GM12878 (cell line): ENCODE measurements around the gene KRTAP2-1. TPM values are rescaled to one million over a fixed set of nuclear protein-coding genes. Genes with fewer than 3 reads are reported as not detected.
"Not testable (repeated sequence)": the region's sequence is repeated elsewhere in the genome, so short reads cannot be mapped to it uniquely, and the experiment has no call there.

Source experiments
- ATAC-seq: fragments of 200-7000 bp; cut with Tn5 transposase; 3 replicates; pipeline ENCODE4 v1.9.1; 2020; ENCODE audit warnings: mild to moderate bottlenecking, moderate library complexity
- BruUV-seq: library from RNA; stranded (reverse); fragments of 400-500 nt; replicated peaks from 2 replicates; lab custom pipeline; 2021; lab: Mats Ljungman, UMichigan
- CTCF ChIA-PET: fragments of 300-600 bp; sonication (Branson Sonifier 250); formaldehyde crosslinking; extraction: SDS; loops from one replicate; lab custom pipeline; 2021; ENCODE audit warnings: inconsistent platforms; lab: Yijun Ruan, JAX
- POLR2A ChIA-PET: fragments of 350-600 bp; formaldehyde crosslinking; extraction: SDS; loops from one replicate; lab custom pipeline; 2021; ENCODE audit warnings: inconsistent platforms; lab: Charles Lee
- RAD21 ChIA-PET: fragments of 300-600 bp; sonication (Branson Sonifier 250); formaldehyde crosslinking; loops from one replicate; lab custom pipeline; 2023; ENCODE audit warnings: antibody characterized with exemption; ENCODE audit not compliant: unreplicated experiment; lab: Charles Lee
- SMC1A ChIA-PET: fragments of 300-600 bp; sonication (Branson Sonifier 250); formaldehyde crosslinking; loops from one replicate; lab custom pipeline; 2023; ENCODE audit not compliant: unreplicated experiment, uncharacterized antibody; lab: Charles Lee
- DNase-seq: peaks from one replicate; pipeline ENCODE4 v3.0.0-alpha.2; 2011; ENCODE audit warnings: low read depth, low spot score
- FAIRE-seq: peaks from 3 replicates; lab custom pipeline; 2011; peaks lifted over from hg19 to GRCh38; lab: Jason Lieb, UNC
- H2AFZ ChIP-seq: 2 replicates; pipeline ENCODE4 v1.6.0; 2011; ENCODE audit warnings: low read depth, low read length, control low read depth; ENCODE audit not compliant: control insufficient read depth
- H3K27ac ChIP-seq: 2 replicates; pipeline ENCODE4 v1.5.1; 2011; ENCODE audit warnings: control low read depth; ENCODE audit not compliant: control insufficient read depth, insufficient read depth
- H3K27me3 ChIP-seq, 2 experiments: replicated peaks in 1 of 2; 2 replicates each; pipeline versions ENCODE4 v1.6.0 to v1.6.1; 2011; ENCODE audit warnings: low read length in 1 of 2; ENCODE audit not compliant: control insufficient read depth in 2 of 2, insufficient read depth in 2 of 2
- H3K36me3 ChIP-seq, 2 experiments: 2 replicates each; pipeline ENCODE4 v1.5.1; 2011; ENCODE audit warnings: low read length in 1 of 2; ENCODE audit not compliant: control insufficient read depth in 2 of 2, insufficient read depth in 2 of 2
- H3K4me1 ChIP-seq: 2 replicates; pipeline ENCODE4 v1.6.1; 2011; ENCODE audit warnings: mild to moderate bottlenecking, low read length, moderate library complexity, mixed read lengths; ENCODE audit not compliant: control insufficient read depth, insufficient read depth
- H3K4me2 ChIP-seq: 2 replicates; pipeline ENCODE4 v1.6.0; 2011; ENCODE audit warnings: control low read depth; ENCODE audit not compliant: control insufficient read depth, insufficient read depth
- H3K4me3 ChIP-seq: fragments of 200-600 bp; sonication (generic); 2 replicates; pipeline ENCODE4 v1.5.1; 2016
- H3K79me2 ChIP-seq: 2 replicates; pipeline ENCODE4 v1.6.0; 2011; ENCODE audit warnings: low read length; ENCODE audit not compliant: control insufficient read depth, insufficient read depth
- H3K9ac ChIP-seq: 2 replicates; pipeline ENCODE4 v1.8.0; 2011; ENCODE audit warnings: low read length, control low read depth, mixed read lengths; ENCODE audit not compliant: control insufficient read depth, insufficient read depth
- H3K9me3 ChIP-seq: replicated peaks from 3 replicates; pipeline ENCODE4 v1.5.1; 2011; ENCODE audit warnings: mild to moderate bottlenecking, low read length; ENCODE audit not compliant: control insufficient read depth, insufficient read depth
- H4K20me1 ChIP-seq: 2 replicates; pipeline ENCODE4 v1.6.0; 2011; ENCODE audit not compliant: control insufficient read depth, insufficient read depth
- BACH1 ChIP-seq: fragments of 450-650 bp; IDR thresholded peaks from 2 replicates; pipeline ENCODE4 v1.6.1; 2017; ENCODE audit warnings: mild to moderate bottlenecking, borderline replicate concordance
- CREM ChIP-seq: IDR thresholded peaks from 2 replicates; pipeline ENCODE4 v1.6.1; 2014; ENCODE audit warnings: antibody characterized with exemption, low read depth
- NBN ChIP-seq: fragments of 450-650 bp; IDR thresholded peaks from 2 replicates; pipeline ENCODE4 v1.6.1; 2016
- PBX3 ChIP-seq: IDR thresholded peaks from 2 replicates; pipeline ENCODE4 v1.6.1; 2011; ENCODE audit warnings: mild to moderate bottlenecking, low read depth, low read length, moderate library complexity; ENCODE audit not compliant: insufficient replicate concordance
- STAT3 ChIP-seq: IDR thresholded peaks from 2 replicates; pipeline ENCODE4 v1.6.1; 2011; ENCODE audit warnings: low read depth, low read length, improper control_type of control experiment
- YBX1 ChIP-seq: fragments of 450-650 bp; IDR thresholded peaks from 2 replicates; pipeline ENCODE4 v1.6.1; 2016; ENCODE audit warnings: antibody characterized with exemption
- WGBS: methylation state at CpG from one replicate; pipeline ENCODE4 v1.1.6; 2016; ENCODE audit warnings: low lambda C conversion rate; ENCODE audit not compliant: insufficient replicate concordance, insufficient coverage; ENCODE audit errors: missing lambda C conversion rate; 5-methylcytosine and 5-hydroxymethylcytosine counted together
- in situ Hi-C: fragments of 300-500 bp; cut with MboI; formaldehyde crosslinking; loops from 9 replicates; pipeline ENCODE4 v1.14.3; 2018; ENCODE audit warnings: mixed read lengths
- intact Hi-C: fragments of 100-400 bp; cut with micrococcal nuclease; formaldehyde crosslinking; loops from one replicate; pipeline ENCODE4 v1.14.2; 2022; ENCODE audit not compliant: unreplicated experiment
- polyA plus RNA-seq, 11 experiments: library from polyadenylated mRNA; depleted of rRNA in 4 of 11; unstranded in 6 of 11; stranded (reverse) in 5 of 11; fragments of >200 nt; fragmentation: Nextera tagmentation in 4 of 11; fragmentation: Illumina TruSeq in 1 of 11; extraction: Ambion mirVana in 4 of 11; extraction: Trizol in 1 of 11; gene quantifications; 1 replicate in 1 of 11; 2 replicates in 10 of 11; pipeline versions ENCODE4 v1.2.1 to v1.2.3, GENCODE V29; 2011 to 2016; ENCODE audit warnings: inconsistent platforms in 2 of 11, missing spikeins in 2 of 11, low read depth in 1 of 11
- total RNA-seq, 4 experiments: library from RNA; depleted of rRNA in 3 of 4; stranded (reverse); fragments of >200 nt in 3 of 4; fragmentation: Illumina TruSeq in 1 of 4; extraction: Trizol in 1 of 4; gene quantifications; 2 replicates each; pipeline versions ENCODE4 v1.2.1 to v1.2.3, GENCODE V29; 2013 to 2021
- TF ChIP-seq, protein P1 (sequence below): IDR thresholded peaks from 2 replicates; pipeline ENCODE4 v1.6.1; 2011; ENCODE audit warnings: borderline replicate concordance, low read depth, mild to moderate bottlenecking, moderate library complexity, low read length; ENCODE audit not compliant: insufficient read depth, poor library complexity, severe bottlenecking

The KRTAP2-1 gene
- total and polyA plus RNA-seq, 10 of the 15 experiments (the other 5 are each of a cell fraction or from before 2014, with no cell fraction given) = not detected

DNA sequence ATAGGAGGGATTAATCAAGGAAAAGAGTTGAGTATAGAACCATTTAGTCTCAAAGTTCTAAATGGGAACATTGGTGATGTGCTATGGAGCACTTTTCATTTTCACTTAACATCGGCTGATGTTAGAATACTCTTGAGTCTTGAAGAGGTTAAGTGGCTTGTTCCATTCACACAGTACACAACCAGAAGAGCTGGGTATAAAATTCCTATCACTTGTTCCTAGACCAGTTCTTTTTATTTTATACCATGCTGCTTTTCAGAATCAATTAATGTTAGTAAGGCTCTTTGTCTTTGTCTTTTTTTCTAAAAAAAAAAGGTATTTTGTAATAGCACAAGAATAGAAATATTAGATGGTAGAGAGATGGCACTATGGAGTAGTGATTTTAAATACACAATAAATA is 4.2 kb downstream of the KRTAP2-1 start:
- ChIA-PET POLR2A (no interaction called here), CTCF (interaction anchor here (0.7 kb wide), 1 partner anchor 617 kb away, joined by 3 read pairs; no protein-coding TSS in a partner anchor)
- no peaks in the 10 kb centered on the region for H3K4me1 ChIP-seq

GRCh38 chr17:41040783-41041571 is 6.1 kb downstream of the KRTAP2-1 start, which contains the start of gene KRTAP1-1:
TSS of gene KRTAP1-1 (minus strand) at chr17:41041450. CDS start at chr17:41041397, 53 bp downstream.
- POLR2A ChIA-PET, CTCF ChIA-PET, H3K9ac ChIP-seq, H3K36me3 ChIP-seq, SMC1A ChIA-PET, H3K27me3 ChIP-seq, RAD21 ChIA-PET, DNase-seq, intact Hi-C loops, H3K4me2 ChIP-seq, FAIRE-seq, in situ Hi-C loops, H3K79me2 ChIP-seq, H3K9me3 ChIP-seq, BruUV-seq, H3K4me3 ChIP-seq, H4K20me1 ChIP-seq, ATAC-seq, H3K4me1 ChIP-seq, H3K27ac ChIP-seq, H2AFZ ChIP-seq: not testable (repeated sequence)
- WGBS = 26% methylated on average over 14 of the region's 14 CpGs

More for the DNA sequence above, 4.2 kb downstream of the KRTAP2-1 start:
- in situ Hi-C loops (no loop called here), intact Hi-C loops (no loop called here)
- H3K27ac ChIP-seq = no peak overlapping the region
- no peak for DNase-seq
- TF ChIP-seq, protein P1, sequence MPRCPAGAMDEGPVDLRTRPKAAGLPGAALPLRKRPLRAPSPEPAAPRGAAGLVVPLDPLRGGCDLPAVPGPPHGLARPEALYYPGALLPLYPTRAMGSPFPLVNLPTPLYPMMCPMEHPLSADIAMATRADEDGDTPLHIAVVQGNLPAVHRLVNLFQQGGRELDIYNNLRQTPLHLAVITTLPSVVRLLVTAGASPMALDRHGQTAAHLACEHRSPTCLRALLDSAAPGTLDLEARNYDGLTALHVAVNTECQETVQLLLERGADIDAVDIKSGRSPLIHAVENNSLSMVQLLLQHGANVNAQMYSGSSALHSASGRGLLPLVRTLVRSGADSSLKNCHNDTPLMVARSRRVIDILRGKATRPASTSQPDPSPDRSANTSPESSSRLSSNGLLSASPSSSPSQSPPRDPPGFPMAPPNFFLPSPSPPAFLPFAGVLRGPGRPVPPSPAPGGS = no peak
- TF ChIP-seq NBN = no peak
- TF ChIP-seq YBX1 = no peak
- TF ChIP-seq PBX3 = no peak
- no peak for TF ChIP-seq STAT3
- no peak for TF ChIP-seq BACH1
- no peak for TF ChIP-seq CREM
- no peaks in the 10 kb centered on the region; a peak in 1 of 4 replicates for H3K27me3 ChIP-seq
- FAIRE-seq = no peak
- H3K9me3 ChIP-seq = no peaks in the 10 kb centered on the region
- H3K4me3 ChIP-seq = no peak overlapping the region
- no peak overlapping the region for H2AFZ ChIP-seq
- SMC1A ChIA-PET = interaction anchor here (0.7 kb wide), 1 partner anchor 21 kb away, joined by 3 read pairs; no protein-coding TSS in a partner anchor
- H4K20me1 ChIP-seq = no peaks in the 10 kb centered on the region
- 90% methylated on average over 1 of the region's 1 CpG for WGBS
- no peak for ATAC-seq
- no peaks in the 10 kb centered on the region for H3K79me2 ChIP-seq
- RAD21 ChIA-PET = no interaction called here
- no TSS peak for BruUV-seq
- H3K36me3 ChIP-seq = no peaks in the 10 kb centered on the region
- H3K9ac ChIP-seq = no peak overlapping the region
- no peak overlapping the region for H3K4me2 ChIP-seq
